Activated B cell treated with CpG ODN at 0.5 μM for 24 hours (primary cell): ENCODE measurements around the gene PLXDC1. TPM values are rescaled to one million over a fixed set of nuclear protein-coding genes. Genes with fewer than 3 reads are reported as not detected.
A peak's percentile ranks its signal among the peaks of the same experiment; 100 is the strongest.

Experiments used
- ATAC-seq: fragments of 200-7000 bp; cut with Tn5 transposase; one replicate; pipeline ENCODE4 v1.10.0; 2021; ENCODE audit warnings: low read depth, mild to moderate bottlenecking, moderate library complexity
- CTCF ChIA-PET: fragments of 350-600 bp; sonication (Branson Sonifier 250); formaldehyde crosslinking; loops from one replicate; lab custom pipeline; 2021; ENCODE audit warnings: antibody characterized with exemption; lab: Charles Lee
- POLR2A ChIA-PET: fragments of 350-600 bp; sonication (Branson Sonifier 250); formaldehyde crosslinking; loops from one replicate; lab custom pipeline; 2021; ENCODE audit warnings: antibody characterized with exemption; lab: Charles Lee
- DNase-seq: peaks from one replicate; pipeline ENCODE4 v3.0.0; 2022
- H3K27ac Mint-ChIP-seq: one replicate; pipeline ENCODE4 v1.8.0; 2020; ENCODE audit warnings: mixed read lengths
- H3K27me3 Mint-ChIP-seq: one replicate; pipeline ENCODE4 v1.8.0; 2021; ENCODE audit warnings: mixed read lengths
- H3K36me3 Mint-ChIP-seq: one replicate; pipeline ENCODE4 v1.8.0; 2021; ENCODE audit warnings: low read depth, mixed read lengths
- H3K4me1 Mint-ChIP-seq: one replicate; pipeline ENCODE4 v1.8.0; 2021; ENCODE audit warnings: mixed read lengths
- H3K4me3 Mint-ChIP-seq: one replicate; pipeline ENCODE4 v1.8.0; 2020; ENCODE audit warnings: mild to moderate bottlenecking, mixed read lengths
- H3K9me3 Mint-ChIP-seq: one replicate; pipeline ENCODE4 v1.8.0; 2020; ENCODE audit warnings: mixed read lengths
- CTCF ChIP-seq: fragments of 200-600 bp; IDR thresholded peaks from one replicate; pipeline ENCODE4 v1.8.0; 2022; ENCODE audit warnings: antibody characterized with exemption, mild to moderate bottlenecking
- intact Hi-C: fragments of 100-400 bp; cut with micrococcal nuclease; formaldehyde crosslinking; loops from one replicate; pipeline ENCODE4 v1.15.1; 2024
- total RNA-seq: library from RNA; stranded (reverse); gene quantifications from 2 replicates; pipeline ENCODE4 v1.2.3, GENCODE V29; 2022

Gene PLXDC1
- total RNA-seq, 1 donor from 2014 or later, result not detected

- DNase-seq (no peak), ATAC-seq (no peak)
- Mint-ChIP-seq H3K4me1 (peaks cover 23% of the 10 kb centered on the region), H3K9me3 (no peaks in the 10 kb centered on the region), H3K27me3 (no peaks in the 10 kb centered on the region), H3K4me3 (no peak overlapping the region), H3K27ac (no peak overlapping the region), H3K36me3 (no peaks in the 10 kb centered on the region)
- TF ChIP-seq CTCF, result no peak
- ChIA-PET CTCF (no interaction called here), POLR2A (no interaction called here)
- intact Hi-C loops, result no loop called here
Observed at GRCh38 chr17:39116224-39116623, 35.2 kb downstream of the PLXDC1 start.

GRCh38 chr17:39115135-39115534 lies 36.3 kb downstream of the PLXDC1 start:
- ATAC-seq (no peak), DNase-seq (no peak)
- TF ChIP-seq CTCF, result no peak
- H3K9me3 Mint-ChIP-seq, result no peaks in the 10 kb centered on the region
- POLR2A ChIA-PET, result no interaction called here
- peaks cover 6% of the 10 kb centered on the region for H3K27me3 Mint-ChIP-seq
- peaks cover 23% of the 10 kb centered on the region for H3K4me1 Mint-ChIP-seq
- H3K36me3 Mint-ChIP-seq, result no peaks in the 10 kb centered on the region
- no peak overlapping the region for H3K4me3 Mint-ChIP-seq
- intact Hi-C loops, result no loop called here
- H3K27ac Mint-ChIP-seq, result peak overlapping the region; percentile 18
- CTCF ChIA-PET, result no interaction called here

GRCh38 chr17:39114723-39115122 lies 36.7 kb downstream of the PLXDC1 start:
- ChIA-PET CTCF (no interaction called here), POLR2A (no interaction called here)
- no peak for DNase-seq

GRCh38 chr17:39113871-39114270 lies 37.6 kb downstream of the PLXDC1 start:
- CTCF ChIA-PET, result no interaction called here
- Mint-ChIP-seq H3K36me3 (no peaks in the 10 kb centered on the region), H3K27me3 (peaks cover 6% of the 10 kb centered on the region), H3K4me3 (no peak overlapping the region), H3K9me3 (no peaks in the 10 kb centered on the region), H3K4me1 (peaks cover 12% of the 10 kb centered on the region), H3K27ac (no peak overlapping the region)
- intact Hi-C loops, result no loop called here
- DNase-seq, result no peak
- TF ChIP-seq CTCF, result no peak
- POLR2A ChIA-PET, result no interaction called here
- no peak for ATAC-seq

More at GRCh38 chr17:39114723-39115122, 36.7 kb downstream of the PLXDC1 start:
- H3K27me3 Mint-ChIP-seq, result peaks cover 6% of the 10 kb centered on the region
- peaks cover 20% of the 10 kb centered on the region for H3K4me1 Mint-ChIP-seq
- H3K36me3 Mint-ChIP-seq, result no peaks in the 10 kb centered on the region
- no peak overlapping the region for H3K4me3 Mint-ChIP-seq
- intact Hi-C loops, result no loop called here
- no peaks in the 10 kb centered on the region for H3K9me3 Mint-ChIP-seq
- ATAC-seq, result no peak
- H3K27ac Mint-ChIP-seq, result no peak overlapping the region
- TF ChIP-seq CTCF, result no peak

- Mint-ChIP-seq H3K9me3 (no peaks in the 10 kb centered on the region), H3K27me3 (peaks cover 9% of the 10 kb centered on the region), H3K36me3 (no peaks in the 10 kb centered on the region), H3K27ac (peak overlapping the region; percentile 50), H3K4me1 (no peaks in the 10 kb centered on the region), H3K4me3 (no peak overlapping the region)
- ChIA-PET POLR2A (no interaction called here), CTCF (no interaction called here)
- no peak for DNase-seq
- no peak for ATAC-seq
- TF ChIP-seq CTCF, result no peak
- intact Hi-C loops, result no loop called here
Observed at GRCh38 chr17:39110435-39111136, 40.9 kb downstream of the PLXDC1 start.
